ENCODE data around the gene RPS6KA1. TPM values are rescaled to one million over a fixed set of nuclear protein-coding genes. Genes with fewer than 3 reads are reported as not detected.
A peak's percentile ranks its signal among the peaks of the same experiment; 100 is the strongest.

RPS6KA1 gene
- 22.5 TPM for polyA plus RNA-seq (2013, experiment 1 of 2)
- 21.1 TPM for polyA plus RNA-seq (2013, experiment 2 of 2)

- peak within 1 kb of the TSS; percentile 81 for H3K4me3 ChIP-seq (ENCODE audit: low read length)
- H2AK5ac ChIP-seq (ENCODE audit: low read length): peak within 1 kb of the TSS; percentile 74
- H3K4me2 ChIP-seq (ENCODE audit: low read length): peak within 1 kb of the TSS; percentile 95
- peak within 1 kb of the TSS; percentile 78 for H3K18ac ChIP-seq (ENCODE audit: low read length)
- H3K27ac ChIP-seq (ENCODE audit: low read depth, low read length): peak within 1 kb of the TSS; percentile 32
- H2BK120ac ChIP-seq (ENCODE audit: low read depth, low read length): peak within 1 kb of the TSS; percentile 64
- peak within 1 kb of the TSS; percentile 85 for H3K9ac ChIP-seq (ENCODE audit: low read length)
- no peak within 1 kb of the TSS for H4K5ac ChIP-seq (ENCODE audit: low read length)
- no peaks in the 10 kb centered on the region for H3K27me3 ChIP-seq (ENCODE audit: insufficient read depth, low read length, poor library complexity)
- peaks cover 13% of the 10 kb centered on the region for H3K79me1 ChIP-seq (ENCODE audit: low read length)
- WGBS (ENCODE audit: extremely low coverage, insufficient coverage, low lambda C conversion rate): no CpG with 5 or more reads among the region's 86 CpGs
- H3K36me3 ChIP-seq (ENCODE audit: control insufficient read depth, insufficient read depth, low read length): no peaks in the 10 kb centered on the region
- H3K4me1 ChIP-seq (ENCODE audit: control insufficient read depth, low read depth, low read length): peaks cover 8% of the 10 kb centered on the region
- peak; percentile 76 for DNase-seq
- no peak within 1 kb of the TSS for H2BK5ac ChIP-seq (ENCODE audit: low read length)
- H3K4ac ChIP-seq (ENCODE audit: low read depth, low read length): no peak within 1 kb of the TSS
- H4K8ac ChIP-seq (ENCODE audit: low read depth, low read length): no peak within 1 kb of the TSS
- peaks cover 6% of the 10 kb centered on the region for H3K79me2 ChIP-seq (ENCODE audit: control insufficient read depth, insufficient read depth, low read length)
- no peak within 1 kb of the TSS for H2BK15ac ChIP-seq (replicated peaks; ENCODE audit: low read depth)
- H3K23ac ChIP-seq (ENCODE audit: low read length): peak within 1 kb of the TSS; percentile 80
- peak within 1 kb of the TSS; percentile 89 for H3K56ac ChIP-seq (ENCODE audit: low read length)
Observed at GRCh38 chr1:26529655-26530409, at the start of gene RPS6KA1. TSS of gene RPS6KA1 (plus strand) at chr1:26529761. CDS start at chr1:26529921, 160 bp downstream.

- Histone ChIP-seq H3K23ac (ENCODE audit: low read length) (no peak overlapping the region), H3K27me3 (ENCODE audit: insufficient read depth, low read length, poor library complexity) (no peaks in the 10 kb centered on the region), H3K36me3 (ENCODE audit: control insufficient read depth, insufficient read depth, low read length) (peaks cover 2% of the 10 kb centered on the region), H3K79me1 (ENCODE audit: low read length) (no peaks in the 10 kb centered on the region), H3K27ac (ENCODE audit: low read depth, low read length) (no peak overlapping the region), H3K9ac (ENCODE audit: low read length) (no peak overlapping the region), H3K4me3 (ENCODE audit: low read length) (no peak overlapping the region), H3K4me1 (ENCODE audit: control insufficient read depth, low read depth, low read length) (no peaks in the 10 kb centered on the region), H3K18ac (ENCODE audit: low read length) (no peak overlapping the region), H2BK120ac (ENCODE audit: low read depth, low read length) (no peak overlapping the region), H4K5ac (ENCODE audit: low read length) (no peak overlapping the region), H3K56ac (ENCODE audit: low read length) (no peak overlapping the region), H4K8ac (ENCODE audit: low read depth, low read length) (no peak overlapping the region), H2AK5ac (ENCODE audit: low read length) (no peak overlapping the region), H3K79me2 (ENCODE audit: control insufficient read depth, insufficient read depth, low read length) (no peaks in the 10 kb centered on the region), H3K4me2 (ENCODE audit: low read length) (no peak overlapping the region), H2BK5ac (ENCODE audit: low read length) (no peak overlapping the region), H2BK15ac (replicated peaks; ENCODE audit: low read depth) (no peak overlapping the region), H3K4ac (ENCODE audit: low read depth, low read length) (no peak overlapping the region)
- WGBS (ENCODE audit: extremely low coverage, insufficient coverage, low lambda C conversion rate): no CpG with 5 or more reads among the region's 2 CpGs
- DNase-seq: peak; percentile 61
Observed at GRCh38 chr1:26482921-26483320, 46.6 kb upstream of the RPS6KA1 start.

GRCh38 chr1:26483980-26484379, 45.6 kb upstream of the RPS6KA1 start:
- Histone ChIP-seq H3K4ac (ENCODE audit: low read depth, low read length) (no peak overlapping the region), H3K79me1 (ENCODE audit: low read length) (no peaks in the 10 kb centered on the region), H3K18ac (ENCODE audit: low read length) (no peak overlapping the region), H3K36me3 (ENCODE audit: control insufficient read depth, insufficient read depth, low read length) (no peaks in the 10 kb centered on the region), H3K4me1 (ENCODE audit: control insufficient read depth, low read depth, low read length) (no peaks in the 10 kb centered on the region), H3K9ac (ENCODE audit: low read length) (no peak overlapping the region), H4K5ac (ENCODE audit: low read length) (no peak overlapping the region), H2AK5ac (ENCODE audit: low read length) (no peak overlapping the region), H4K8ac (ENCODE audit: low read depth, low read length) (no peak overlapping the region), H3K4me3 (ENCODE audit: low read length) (no peak overlapping the region), H2BK120ac (ENCODE audit: low read depth, low read length) (no peak overlapping the region), H3K4me2 (ENCODE audit: low read length) (no peak overlapping the region), H2BK15ac (replicated peaks; ENCODE audit: low read depth) (no peak overlapping the region), H3K27ac (ENCODE audit: low read depth, low read length) (no peak overlapping the region), H3K79me2 (ENCODE audit: control insufficient read depth, insufficient read depth, low read length) (no peaks in the 10 kb centered on the region), H3K56ac (ENCODE audit: low read length) (no peak overlapping the region), H2BK5ac (ENCODE audit: low read length) (no peak overlapping the region), H3K23ac (ENCODE audit: low read length) (no peak overlapping the region), H3K27me3 (ENCODE audit: insufficient read depth, low read length, poor library complexity) (no peaks in the 10 kb centered on the region)
- no CpG with 5 or more reads among the region's 2 CpGs for WGBS (ENCODE audit: extremely low coverage, insufficient coverage, low lambda C conversion rate)
- DNase-seq: no peak

DNA sequence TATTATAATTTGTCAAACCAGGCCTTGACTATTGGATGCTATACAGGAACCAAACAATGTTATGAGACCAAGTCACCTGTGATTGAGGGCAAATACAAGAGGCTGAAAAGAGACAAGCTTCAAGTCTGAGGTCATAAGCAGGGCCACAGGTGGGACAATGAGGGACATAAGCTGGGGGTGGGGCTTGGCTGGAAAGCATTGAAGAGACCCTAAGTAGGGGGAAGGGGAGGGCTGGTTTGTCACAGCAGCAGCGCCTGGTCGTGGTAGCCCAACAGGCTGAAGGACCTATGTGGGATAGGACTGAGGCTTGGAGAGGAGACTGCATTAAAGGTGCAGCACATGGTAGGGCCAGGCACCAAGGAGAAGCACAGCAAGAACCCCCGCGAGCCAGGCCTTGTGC, 39.4 kb upstream of the RPS6KA1 start:
- Histone ChIP-seq H3K4me1 (ENCODE audit: control insufficient read depth, low read depth, low read length) (no peaks in the 10 kb centered on the region), H3K79me1 (ENCODE audit: low read length) (no peaks in the 10 kb centered on the region), H2BK15ac (replicated peaks; ENCODE audit: low read depth) (no peak overlapping the region), H3K9ac (ENCODE audit: low read length) (no peak overlapping the region), H3K56ac (ENCODE audit: low read length) (no peak overlapping the region), H2AK5ac (ENCODE audit: low read length) (no peak overlapping the region), H3K18ac (ENCODE audit: low read length) (no peak overlapping the region), H3K79me2 (ENCODE audit: control insufficient read depth, insufficient read depth, low read length) (no peaks in the 10 kb centered on the region), H3K4ac (ENCODE audit: low read depth, low read length) (no peak overlapping the region), H2BK120ac (ENCODE audit: low read depth, low read length) (no peak overlapping the region), H3K27me3 (ENCODE audit: insufficient read depth, low read length, poor library complexity) (no peaks in the 10 kb centered on the region), H3K23ac (ENCODE audit: low read length) (no peak overlapping the region), H2BK5ac (ENCODE audit: low read length) (no peak overlapping the region), H3K36me3 (ENCODE audit: control insufficient read depth, insufficient read depth, low read length) (no peaks in the 10 kb centered on the region), H3K4me3 (ENCODE audit: low read length) (no peak overlapping the region), H3K27ac (ENCODE audit: low read depth, low read length) (no peak overlapping the region), H3K4me2 (ENCODE audit: low read length) (no peak overlapping the region), H4K8ac (ENCODE audit: low read depth, low read length) (no peak overlapping the region), H4K5ac (ENCODE audit: low read length) (no peak overlapping the region)
- WGBS (ENCODE audit: extremely low coverage, insufficient coverage, low lambda C conversion rate): no CpG with 5 or more reads among the region's 4 CpGs
- DNase-seq: no peak

DNA sequence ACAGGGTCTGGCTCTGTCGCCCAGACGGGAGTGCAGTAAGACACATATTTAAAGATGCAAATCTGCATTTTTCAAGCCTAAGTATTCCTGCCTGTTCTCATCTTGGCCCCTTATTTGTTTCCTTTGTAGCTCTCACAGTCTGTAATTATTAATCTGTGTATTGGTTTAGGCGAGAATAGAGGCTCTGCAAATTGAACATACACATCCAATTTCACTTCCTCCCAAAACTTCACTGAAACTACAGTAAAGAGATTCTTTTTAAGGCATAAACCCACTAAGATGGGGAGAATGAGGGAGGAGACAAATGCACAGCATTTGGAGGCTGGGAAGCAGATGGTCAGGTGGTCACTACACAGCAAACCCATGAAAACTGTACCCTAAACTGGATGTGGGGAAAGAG, 36.3 kb upstream of the RPS6KA1 start:
- Histone ChIP-seq H3K79me1 (ENCODE audit: low read length) (no peaks in the 10 kb centered on the region), H4K5ac (ENCODE audit: low read length) (no peak overlapping the region), H3K27ac (ENCODE audit: low read depth, low read length) (no peak overlapping the region), H3K23ac (ENCODE audit: low read length) (no peak overlapping the region), H3K36me3 (ENCODE audit: control insufficient read depth, insufficient read depth, low read length) (no peaks in the 10 kb centered on the region), H4K8ac (ENCODE audit: low read depth, low read length) (no peak overlapping the region), H2BK120ac (ENCODE audit: low read depth, low read length) (no peak overlapping the region), H3K4ac (ENCODE audit: low read depth, low read length) (no peak overlapping the region), H3K9ac (ENCODE audit: low read length) (no peak overlapping the region), H3K27me3 (ENCODE audit: insufficient read depth, low read length, poor library complexity) (no peaks in the 10 kb centered on the region), H3K4me3 (ENCODE audit: low read length) (no peak overlapping the region), H3K18ac (ENCODE audit: low read length) (no peak overlapping the region), H2BK5ac (ENCODE audit: low read length) (no peak overlapping the region), H2BK15ac (replicated peaks; ENCODE audit: low read depth) (no peak overlapping the region), H2AK5ac (ENCODE audit: low read length) (no peak overlapping the region), H3K56ac (ENCODE audit: low read length) (no peak overlapping the region), H3K4me2 (ENCODE audit: low read length) (no peak overlapping the region), H3K4me1 (ENCODE audit: control insufficient read depth, low read depth, low read length) (no peaks in the 10 kb centered on the region), H3K79me2 (ENCODE audit: control insufficient read depth, insufficient read depth, low read length) (no peaks in the 10 kb centered on the region)
- WGBS (ENCODE audit: extremely low coverage, insufficient coverage, low lambda C conversion rate): no CpG with 5 or more reads among the region's 3 CpGs
- no peak for DNase-seq

DNA sequence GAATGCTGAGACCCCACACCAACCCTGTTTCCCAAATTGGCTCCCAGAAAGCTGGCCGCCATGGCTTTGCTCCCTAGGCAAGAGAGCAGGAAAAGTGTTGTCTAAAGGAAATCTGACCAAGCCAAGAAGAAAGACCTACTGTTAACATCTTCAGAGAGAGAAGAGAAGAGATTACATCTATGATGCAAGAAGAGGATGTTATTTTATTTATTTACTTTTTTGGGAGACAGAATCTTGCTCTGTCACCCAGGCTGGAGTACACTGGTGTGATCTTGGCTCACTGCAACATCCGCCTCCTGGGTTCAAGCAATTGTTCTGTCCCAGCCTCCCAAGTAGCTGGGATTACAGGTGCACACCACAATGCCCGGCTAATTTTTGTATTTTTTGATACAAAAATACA, 35.6 kb upstream of the RPS6KA1 start:
- Histone ChIP-seq H2BK15ac (replicated peaks; ENCODE audit: low read depth) (no peak overlapping the region), H3K56ac (ENCODE audit: low read length) (no peak overlapping the region), H2BK120ac (ENCODE audit: low read depth, low read length) (no peak overlapping the region), H3K4ac (ENCODE audit: low read depth, low read length) (no peak overlapping the region), H4K5ac (ENCODE audit: low read length) (no peak overlapping the region), H3K27ac (ENCODE audit: low read depth, low read length) (no peak overlapping the region), H2BK5ac (ENCODE audit: low read length) (no peak overlapping the region), H3K4me2 (ENCODE audit: low read length) (no peak overlapping the region), H3K4me3 (ENCODE audit: low read length) (no peak overlapping the region), H3K79me2 (ENCODE audit: control insufficient read depth, insufficient read depth, low read length) (no peaks in the 10 kb centered on the region), H4K8ac (ENCODE audit: low read depth, low read length) (no peak overlapping the region), H3K23ac (ENCODE audit: low read length) (no peak overlapping the region), H3K9ac (ENCODE audit: low read length) (no peak overlapping the region), H3K27me3 (ENCODE audit: insufficient read depth, low read length, poor library complexity) (no peaks in the 10 kb centered on the region), H3K36me3 (ENCODE audit: control insufficient read depth, insufficient read depth, low read length) (no peaks in the 10 kb centered on the region), H3K4me1 (ENCODE audit: control insufficient read depth, low read depth, low read length) (no peaks in the 10 kb centered on the region), H3K18ac (ENCODE audit: low read length) (no peak overlapping the region), H2AK5ac (ENCODE audit: low read length) (no peak overlapping the region), H3K79me1 (ENCODE audit: low read length) (no peaks in the 10 kb centered on the region)
- WGBS (ENCODE audit: extremely low coverage, insufficient coverage, low lambda C conversion rate): no CpG with 5 or more reads among the region's 3 CpGs
- DNase-seq: no peak
